Astrocyte (in vitro differentiated cells and primary cell): ENCODE results near the gene RTF1. TPM values are rescaled to one million over a fixed set of nuclear protein-coding genes. Genes with fewer than 3 reads are reported as not detected.

Experiments used
- DNase-seq: peaks from one replicate; pipeline ENCODE4 v3.0.0-alpha.2; 2010; ENCODE audit warnings: low read depth
- FAIRE-seq: peaks from 2 replicates; lab custom pipeline; 2011; peaks lifted over from hg19 to GRCh38; lab: Jason Lieb, UNC
- H2AFZ ChIP-seq: 2 replicates; pipeline ENCODE4 v1.6.0; 2012; ENCODE audit warnings: low read depth, low read length, inconsistent platforms
- H3K27ac ChIP-seq: 2 replicates; pipeline ENCODE4 v1.5.1; 2011; ENCODE audit warnings: low read depth, low read length, inconsistent platforms
- H3K27me3 ChIP-seq: 2 replicates; pipeline ENCODE4 v1.6.0; 2011; ENCODE audit warnings: low read length, inconsistent platforms; ENCODE audit not compliant: insufficient read depth
- H3K36me3 ChIP-seq: 2 replicates; pipeline ENCODE4 v1.5.1; 2011; ENCODE audit warnings: low read length, inconsistent platforms; ENCODE audit not compliant: insufficient read depth
- H3K4me1 ChIP-seq: 2 replicates; pipeline ENCODE4 v1.5.1; 2011; ENCODE audit warnings: low read length, inconsistent platforms; ENCODE audit not compliant: insufficient read depth
- H3K4me2 ChIP-seq: 2 replicates; pipeline ENCODE4 v1.6.0; 2012; ENCODE audit warnings: low read length, inconsistent platforms
- H3K4me3 ChIP-seq: 2 replicates; pipeline ENCODE4 v1.5.1; 2011; ENCODE audit warnings: low read depth, mild to moderate bottlenecking, low read length, inconsistent platforms; ENCODE audit not compliant: insufficient read depth
- H3K79me2 ChIP-seq: 2 replicates; pipeline ENCODE4 v1.6.0; 2012; ENCODE audit warnings: mild to moderate bottlenecking, low read length, inconsistent platforms; ENCODE audit not compliant: insufficient read depth
- H3K9ac ChIP-seq: 2 replicates; pipeline ENCODE4 v1.6.0; 2012; ENCODE audit warnings: mild to moderate bottlenecking, low read length, inconsistent platforms
- H3K9me3 ChIP-seq: 2 replicates; pipeline ENCODE4 v1.5.1; 2012; ENCODE audit warnings: low read depth, mild to moderate bottlenecking, low read length, inconsistent platforms; ENCODE audit not compliant: insufficient read depth
- H4K20me1 ChIP-seq: 2 replicates; pipeline ENCODE4 v1.6.0; 2012; ENCODE audit warnings: low read length, inconsistent platforms; ENCODE audit not compliant: insufficient read depth
- H3K27ac Mint-ChIP-seq: one replicate; pipeline ENCODE4 v1.8.0; 2021; ENCODE audit warnings: mild to moderate bottlenecking, mixed read lengths; ENCODE audit not compliant: unreplicated experiment
- H3K27me3 Mint-ChIP-seq: one replicate; pipeline ENCODE4 v1.8.0; 2021; ENCODE audit warnings: low read depth, mixed read lengths; ENCODE audit not compliant: unreplicated experiment
- H3K36me3 Mint-ChIP-seq: one replicate; pipeline ENCODE4 v1.8.0; 2021; ENCODE audit warnings: low read depth, mixed read lengths; ENCODE audit not compliant: unreplicated experiment
- H3K4me1 Mint-ChIP-seq: one replicate; pipeline ENCODE4 v1.8.0; 2021; ENCODE audit warnings: low read depth, mixed read lengths; ENCODE audit not compliant: unreplicated experiment
- H3K4me3 Mint-ChIP-seq: one replicate; pipeline ENCODE4 v1.8.0; 2021; ENCODE audit warnings: mild to moderate bottlenecking, moderate library complexity, mixed read lengths; ENCODE audit not compliant: unreplicated experiment
- H3K9me3 Mint-ChIP-seq: one replicate; pipeline ENCODE4 v1.8.0; 2021; ENCODE audit warnings: mild to moderate bottlenecking, mixed read lengths; ENCODE audit not compliant: unreplicated experiment
- CTCF ChIP-seq: IDR thresholded peaks from 2 replicates; pipeline ENCODE4 v1.5.1; 2011; ENCODE audit warnings: low read depth, mild to moderate bottlenecking, inconsistent platforms, low read length, moderate library complexity; ENCODE audit not compliant: insufficient read depth
- EZH2 ChIP-seq: IDR thresholded peaks from 2 replicates; pipeline ENCODE4 v1.6.1; 2012; ENCODE audit warnings: mild to moderate bottlenecking, low read length, inconsistent platforms; ENCODE audit not compliant: insufficient read depth
- total RNA-seq: library from RNA; stranded (reverse); gene quantifications from 2 replicates; pipeline ENCODE4 v1.2.1, GENCODE V29; 2021

Gene RTF1
- total RNA-seq, 1 donor from 2014 or later = 42.0 TPM

- H3K9ac ChIP-seq = no peak overlapping the region
- H3K4me2 ChIP-seq = peak overlapping the region; percentile 87
- no peaks in the 10 kb centered on the region for H3K9me3 ChIP-seq
- no peaks in the 10 kb centered on the region for H3K9me3 Mint-ChIP-seq
- H3K27me3 ChIP-seq = peaks cover 66% of the 10 kb centered on the region
- H3K4me1 ChIP-seq = peaks cover 18% of the 10 kb centered on the region
- H4K20me1 ChIP-seq = peaks cover 5% of the 10 kb centered on the region
- H3K27ac Mint-ChIP-seq = no peak overlapping the region
- no peaks in the 10 kb centered on the region for H3K36me3 ChIP-seq
- peak overlapping the region; percentile 46 for H3K4me3 ChIP-seq
- peaks cover 4% of the 10 kb centered on the region for H3K36me3 Mint-ChIP-seq
- H3K4me3 Mint-ChIP-seq = peak overlapping the region; percentile 64
- no peak overlapping the region for H3K27ac ChIP-seq
- no peaks in the 10 kb centered on the region for H3K79me2 ChIP-seq
- H3K4me1 Mint-ChIP-seq = peaks cover 4% of the 10 kb centered on the region
- DNase-seq = no peak
- H3K27me3 Mint-ChIP-seq = peaks cover 89% of the 10 kb centered on the region
- no peak for FAIRE-seq
- H2AFZ ChIP-seq = peak overlapping the region; percentile 60
- TF ChIP-seq EZH2 (no peak), CTCF (no peak)
Measured at GRCh38 chr15:41501191-41501917, 84.5 kb downstream of the RTF1 start.

DNA sequence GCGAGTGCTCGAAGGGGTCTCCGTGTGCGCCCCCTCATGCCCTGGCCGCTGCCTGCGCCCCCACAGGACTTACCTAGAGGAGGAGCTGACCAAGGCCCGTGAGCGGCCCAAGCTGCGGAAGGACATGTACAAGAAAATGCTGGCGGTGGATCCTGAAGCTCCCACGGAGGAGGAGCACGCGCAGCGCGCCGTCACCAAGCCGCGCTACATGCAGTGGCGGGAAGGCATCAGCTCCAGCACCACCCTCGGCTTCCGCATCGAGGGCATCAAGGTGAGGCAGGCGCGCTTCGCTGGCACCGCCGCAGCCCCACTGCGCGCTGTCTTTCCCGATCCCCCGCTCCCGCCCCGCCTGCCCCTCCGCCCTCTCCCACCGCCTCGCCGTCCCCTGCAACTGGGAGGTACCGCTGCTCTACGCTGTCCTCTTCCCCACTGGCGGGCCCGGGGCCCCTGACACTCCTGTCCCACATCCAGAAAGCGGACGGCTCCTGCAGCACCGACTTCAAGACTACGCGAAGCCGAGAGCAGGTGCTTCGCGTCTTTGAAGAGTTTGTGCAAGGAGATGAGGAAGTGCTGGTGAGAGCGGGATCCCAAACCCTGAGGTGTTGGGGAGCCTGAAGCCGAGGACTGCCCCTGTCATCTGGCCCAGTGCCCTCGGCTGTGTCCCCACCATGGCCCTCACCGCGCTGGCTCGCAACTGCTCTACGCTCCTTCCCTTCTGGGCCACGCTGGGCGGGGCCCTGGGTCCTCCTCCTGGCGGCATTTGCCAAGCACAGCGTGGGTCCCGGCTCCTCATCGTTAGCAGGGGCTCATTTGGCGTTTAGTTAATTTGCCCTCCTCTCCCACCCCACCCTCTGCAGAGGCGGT, 85.3 kb downstream of the RTF1 start:
- Histone ChIP-seq H3K4me1 (peaks cover 18% of the 10 kb centered on the region), H3K27ac (no peak overlapping the region), H3K36me3 (no peaks in the 10 kb centered on the region), H3K27me3 (peaks cover 60% of the 10 kb centered on the region), H2AFZ (peak overlapping the region; percentile 26), H3K9me3 (no peaks in the 10 kb centered on the region), H3K79me2 (no peaks in the 10 kb centered on the region), H3K4me2 (peak overlapping the region; percentile 87), H3K9ac (no peak overlapping the region), H3K4me3 (peak overlapping the region; percentile 23), H4K20me1 (peaks cover 5% of the 10 kb centered on the region)
- no peak for TF ChIP-seq CTCF
- peak; percentile 82 for TF ChIP-seq EZH2
- Mint-ChIP-seq H3K4me3 (no peak overlapping the region), H3K27ac (no peak overlapping the region), H3K4me1 (peaks cover 4% of the 10 kb centered on the region), H3K9me3 (no peaks in the 10 kb centered on the region), H3K27me3 (peaks cover 89% of the 10 kb centered on the region), H3K36me3 (peaks cover 4% of the 10 kb centered on the region)
- FAIRE-seq = no peak
- no peak for DNase-seq
